A673 (cell line): Measurements from ENCODE around the gene MUL1. TPM values are rescaled to one million over a fixed set of nuclear protein-coding genes. Genes with fewer than 3 reads are reported as not detected.

ENCODE experiments used
- BruUV-seq: library from RNA; stranded (reverse); fragments of 400-500 nt; replicated peaks from 2 replicates; lab custom pipeline; 2021; lab: Mats Ljungman, UMichigan
- CTCF ChIA-PET: fragments of 300-600 bp; sonication (Branson Sonifier 250); formaldehyde crosslinking; loops from one replicate; lab custom pipeline; 2022; ENCODE audit warnings: antibody characterized with exemption; lab: Charles Lee
- POLR2A ChIA-PET: fragments of 300-600 bp; sonication (Branson Sonifier 250); formaldehyde crosslinking; loops from one replicate; lab custom pipeline; 2022; ENCODE audit warnings: antibody characterized with exemption; ENCODE audit not compliant: low non-redundant PET; lab: Charles Lee
- DNase-seq: peaks from one replicate; pipeline ENCODE4 v3.0.0-alpha.2; 2015; ENCODE audit warnings: low spot score
- H3K27ac ChIP-seq: fragments of 200-600 bp; sonication (generic); 2 replicates; pipeline ENCODE4 v1.5.1; 2016; ENCODE audit warnings: mixed run types, low read depth, mild to moderate bottlenecking, mixed read lengths, antibody characterized with exemption, low read length; ENCODE audit not compliant: poor library complexity, severe bottlenecking
- H3K27me3 ChIP-seq: fragments of 200-600 bp; sonication (generic); replicated peaks from 2 replicates; pipeline ENCODE4 v1.6.1; 2017; ENCODE audit warnings: mixed run types, low read depth, mild to moderate bottlenecking, mixed read lengths, antibody characterized with exemption, low read length; ENCODE audit not compliant: insufficient read depth, poor library complexity
- H3K36me3 ChIP-seq: fragments of 200-600 bp; sonication (generic); 2 replicates; pipeline ENCODE4 v1.6.1; 2016; ENCODE audit warnings: mixed run types, mild to moderate bottlenecking, mixed read lengths, antibody characterized with exemption, low read length; ENCODE audit not compliant: insufficient read depth, poor library complexity, severe bottlenecking
- H3K4me1 ChIP-seq: fragments of 200-600 bp; sonication (generic); 2 replicates; pipeline ENCODE4 v1.6.1; 2017; ENCODE audit warnings: mixed run types, mild to moderate bottlenecking, mixed read lengths, antibody characterized with exemption, low read length; ENCODE audit not compliant: insufficient read depth, poor library complexity, severe bottlenecking
- H3K4me3 ChIP-seq: fragments of 200-600 bp; sonication (generic); 2 replicates; pipeline ENCODE4 v1.5.1; 2016; ENCODE audit warnings: low read depth, mixed run types, mild to moderate bottlenecking, mixed read lengths, low read length; ENCODE audit not compliant: poor library complexity, severe bottlenecking
- H3K9me3 ChIP-seq: fragments of 200-600 bp; sonication (generic); 2 replicates; pipeline ENCODE4 v1.6.1; 2016; ENCODE audit warnings: mixed run types, low read depth, mild to moderate bottlenecking, mixed read lengths, antibody characterized with exemption, low read length; ENCODE audit not compliant: poor library complexity, severe bottlenecking
- CTCF ChIP-seq: fragments of 300-800, 200-600 bp; sonication (generic); conservative IDR thresholded peaks from 2 replicates; pipeline ENCODE4 v1.5.1; 2017; ENCODE audit warnings: low read depth, mild to moderate bottlenecking, antibody characterized with exemption, low read length, moderate library complexity, mixed read lengths
- EZH2 ChIP-seq: fragments of 200-600 bp; sonication (generic); IDR thresholded peaks from 2 replicates; pipeline ENCODE4 v1.6.1; 2017; ENCODE audit warnings: borderline replicate concordance, low read depth, mild to moderate bottlenecking, mixed read lengths, antibody characterized with exemption, low read length; ENCODE audit not compliant: poor library complexity, severe bottlenecking
- intact Hi-C: fragments of 100-400 bp; cut with micrococcal nuclease; formaldehyde crosslinking; loops from one replicate; pipeline ENCODE4 v1.10.0; 2022; ENCODE audit not compliant: unreplicated experiment
- total RNA-seq: library from RNA; stranded (reverse); gene quantifications from 2 replicates; pipeline ENCODE4 v1.2.3, GENCODE V29; 2021

Gene MUL1
- total RNA-seq, 1 experiment from 2014 or later: 21.6 TPM

GRCh38 chr1:20485527-20486456 is 22.2 kb downstream of the MUL1 start, which contains the start of gene CAMK2N1:
CAMK2N1 (minus strand) TSS chr1:20486210; CDS start chr1:20485379, 831 bp downstream.
- Histone ChIP-seq H3K4me1 (peaks cover 10% of the 10 kb centered on the region), H3K9me3 (no peaks in the 10 kb centered on the region), H3K27me3 (peaks cover 87% of the 10 kb centered on the region), H3K36me3 (no peaks in the 10 kb centered on the region), H3K4me3 (peak within 1 kb of the TSS; percentile 54), H3K27ac (no peak within 1 kb of the TSS)
- intact Hi-C loops: no loop called here
- ChIA-PET CTCF (no interaction called here), POLR2A (interaction anchor here (0.5 kb wide), 1 partner anchor 401 kb away, joined by 3 read pairs; no protein-coding TSS in a partner anchor)
- peak; percentile 35 for DNase-seq
- TF ChIP-seq CTCF: no peak
- TF ChIP-seq EZH2: no peak
- BruUV-seq: no TSS peak

GRCh38 chr1:20484519-20485462 is 23.2 kb downstream of the MUL1 start:
- POLR2A ChIA-PET: interaction anchor here (0.5 kb wide), 1 partner anchor 402 kb away, joined by 3 read pairs; no protein-coding TSS in a partner anchor
- Histone ChIP-seq H3K9me3 (no peaks in the 10 kb centered on the region), H3K27me3 (peaks cover 96% of the 10 kb centered on the region), H3K4me3 (peak overlapping the region; percentile 31), H3K27ac (no peak overlapping the region), H3K4me1 (peaks cover 10% of the 10 kb centered on the region), H3K36me3 (no peaks in the 10 kb centered on the region)
- TF ChIP-seq CTCF: no peak
- peak; percentile 99 for TF ChIP-seq EZH2
- DNase-seq: no peak
- no TSS peak for BruUV-seq
- intact Hi-C loops: no loop called here
- CTCF ChIA-PET: interaction anchor here (0.7 kb wide), 1 partner anchor 10 kb away, joined by 4 read pairs; no protein-coding TSS in a partner anchor

GRCh38 chr1:20483833-20484518 is 24.0 kb downstream of the MUL1 start:
- ChIA-PET CTCF (no interaction called here), POLR2A (interaction anchor here (0.8 kb wide), 1 partner anchor 399 kb away, joined by 5 read pairs; no protein-coding TSS in a partner anchor)
- DNase-seq: peak; percentile 7
- Histone ChIP-seq H3K4me1 (peaks cover 10% of the 10 kb centered on the region), H3K27ac (no peak overlapping the region), H3K27me3 (peaks cover 96% of the 10 kb centered on the region), H3K9me3 (no peaks in the 10 kb centered on the region), H3K4me3 (peak overlapping the region; percentile 31), H3K36me3 (no peaks in the 10 kb centered on the region)
- no TSS peak for BruUV-seq
- TF ChIP-seq EZH2 (no peak), CTCF (no peak)
- intact Hi-C loops: no loop called here
